HG03520 (cell line): ENCODE measurements around the gene CRYGD.

ENCODE experiments used
- ATAC-seq: cut with Tn5 transposase; IDR thresholded peaks from one replicate; pipeline ENCODE4 v1.9.1; 2021; ENCODE audit warnings: mild to moderate bottlenecking, moderate library complexity; ENCODE audit not compliant: unreplicated experiment

The CRYGD gene

GRCh38 chr2:208090420-208090819, 33.9 kb downstream of the CRYGD start:
- no peak for ATAC-seq

GRCh38 chr2:208086029-208086428, 38.3 kb downstream of the CRYGD start:
- ATAC-seq, result no peak

GRCh38 chr2:208083807-208084206, 40.5 kb downstream of the CRYGD start:
- no peak for ATAC-seq

GRCh38 chr2:208077276-208077675, 47.0 kb downstream of the CRYGD start:
- ATAC-seq, result no peak

GRCh38 chr2:208074610-208075356, 49.5 kb downstream of the CRYGD start:
- ATAC-seq, result no peak

- ATAC-seq, result peak; percentile 74
These were observed 52.0 kb downstream of the CRYGD start for GRCh38 chr2:208072250-208072892.
